Fibroblast of lung (primary cell): ENCODE data around the gene PXDN.

Experiments used
- CTCF ChIP-seq, 2 donors: IDR thresholded peaks in 1 of 2; conservative IDR thresholded peaks in 1 of 2; 1 replicate in 1 of 2; 2 replicates in 1 of 2; pipeline ENCODE4 v1.5.1; 2011 to 2012; ENCODE audit warnings: low read length in 2 of 2, control low read depth in 1 of 2, inconsistent platforms in 1 of 2, low read depth in 1 of 2, mild to moderate bottlenecking in 1 of 2
- EZH2 ChIP-seq: IDR thresholded peaks from 2 replicates; pipeline ENCODE4 v1.5.1; 2012; ENCODE audit warnings: low read length, control low read depth, mild to moderate bottlenecking; ENCODE audit errors: missing control alignments

- TF ChIP-seq CTCF (conservative IDR thresholded peaks at IDR 0.05 in 1 of 2, IDR thresholded peaks at IDR 0.05 in 1 of 2; ENCODE audit: low read depth in 1 of 2, low read length in 2 of 2), result no peak
- TF ChIP-seq EZH2, result no peak
Observed at GRCh38 chr2:1664698-1665097, 79.6 kb downstream of the PXDN start.
